HFF-Myc (cell line): ENCODE measurements around the gene UNC119B.

ENCODE experiments used
- DNase-seq: peaks from one replicate; pipeline ENCODE4 v3.0.0-alpha.2; 2011; ENCODE audit warnings: low read depth; ENCODE audit errors: extremely low read depth
- H3K4me3 ChIP-seq: replicated peaks from 2 replicates; pipeline ENCODE4 v1.5.1; 2011; ENCODE audit warnings: low read depth, mild to moderate bottlenecking, control low read depth, low read length
- TF ChIP-seq, protein P1 (sequence below): IDR thresholded peaks from 2 replicates; pipeline ENCODE4 v1.5.1; 2012; ENCODE audit warnings: mild to moderate bottlenecking, low read depth, low read length, control low read depth; ENCODE audit errors: missing control alignments

Gene UNC119B

GRCh38 chr12:120719496-120720233 is 9.4 kb downstream of the UNC119B start:
- DNase-seq: no peak

GRCh38 chr12:120720234-120720986 is 10.2 kb downstream of the UNC119B start:
- TF ChIP-seq, protein P1, sequence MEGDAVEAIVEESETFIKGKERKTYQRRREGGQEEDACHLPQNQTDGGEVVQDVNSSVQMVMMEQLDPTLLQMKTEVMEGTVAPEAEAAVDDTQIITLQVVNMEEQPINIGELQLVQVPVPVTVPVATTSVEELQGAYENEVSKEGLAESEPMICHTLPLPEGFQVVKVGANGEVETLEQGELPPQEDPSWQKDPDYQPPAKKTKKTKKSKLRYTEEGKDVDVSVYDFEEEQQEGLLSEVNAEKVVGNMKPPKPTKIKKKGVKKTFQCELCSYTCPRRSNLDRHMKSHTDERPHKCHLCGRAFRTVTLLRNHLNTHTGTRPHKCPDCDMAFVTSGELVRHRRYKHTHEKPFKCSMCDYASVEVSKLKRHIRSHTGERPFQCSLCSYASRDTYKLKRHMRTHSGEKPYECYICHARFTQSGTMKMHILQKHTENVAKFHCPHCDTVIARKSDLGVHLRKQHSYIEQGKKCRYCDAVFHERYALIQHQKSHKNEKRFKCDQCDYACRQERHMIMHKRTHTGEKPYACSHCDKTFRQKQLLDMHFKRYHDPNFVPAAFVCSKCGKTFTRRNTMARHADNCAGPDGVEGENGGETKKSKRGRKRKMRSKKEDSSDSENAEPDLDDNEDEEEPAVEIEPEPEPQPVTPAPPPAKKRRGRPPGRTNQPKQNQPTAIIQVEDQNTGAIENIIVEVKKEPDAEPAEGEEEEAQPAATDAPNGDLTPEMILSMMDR: no peak
- DNase-seq: no peak
- H3K4me3 ChIP-seq: no peak overlapping the region

More at GRCh38 chr12:120719496-120720233, 9.4 kb downstream of the UNC119B start:
- H3K4me3 ChIP-seq: no peak overlapping the region
- TF ChIP-seq, protein P1: no peak

GRCh38 chr12:120720987-120721801 is 10.9 kb downstream of the UNC119B start:
- TF ChIP-seq, protein P1: no peak
- no peak for DNase-seq
- no peak overlapping the region for H3K4me3 ChIP-seq

GRCh38 chr12:120721866-120722265 is 11.6 kb downstream of the UNC119B start:
- no peak for DNase-seq
- TF ChIP-seq, protein P1: no peak

GRCh38 chr12:120722784-120723183 is 12.5 kb downstream of the UNC119B start:
- H3K4me3 ChIP-seq: no peak overlapping the region
- no peak for DNase-seq
- TF ChIP-seq, protein P1: no peak

More at GRCh38 chr12:120721866-120722265, 11.6 kb downstream of the UNC119B start:
- H3K4me3 ChIP-seq: no peak overlapping the region

DNA sequence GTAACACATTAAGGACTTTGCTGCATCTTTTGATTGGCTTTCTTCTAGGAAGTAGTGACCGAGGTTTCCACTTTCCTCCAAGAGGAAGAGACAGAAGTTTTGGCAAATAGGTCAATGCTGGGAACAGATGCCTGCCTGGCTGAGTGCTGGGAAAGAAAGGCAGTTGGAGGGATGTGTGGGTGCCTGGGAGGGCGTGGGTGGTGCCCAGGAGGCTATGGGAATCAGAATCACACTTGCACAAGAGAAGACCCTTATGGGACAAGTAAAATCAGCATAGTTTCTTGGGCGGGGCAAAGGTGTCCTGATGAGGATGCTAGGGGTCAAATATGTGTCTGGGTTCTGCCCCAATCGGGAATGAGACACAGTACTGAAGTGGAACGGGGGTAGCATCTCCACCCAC is 14.5 kb downstream of the UNC119B start:
- H3K4me3 ChIP-seq: no peak overlapping the region
- TF ChIP-seq, protein P1: no peak
- DNase-seq: no peak
